Measurements from ENCODE around the gene ADRA1B. TPM values are rescaled to one million over a fixed set of nuclear protein-coding genes. Genes with fewer than 3 reads are reported as not detected.

Gene ADRA1B
- total and polyA plus RNA-seq, 2 of the 8 experiments (the other 6 are each of a cell fraction or from before 2014, with no cell fraction given), result not detected

DNA sequence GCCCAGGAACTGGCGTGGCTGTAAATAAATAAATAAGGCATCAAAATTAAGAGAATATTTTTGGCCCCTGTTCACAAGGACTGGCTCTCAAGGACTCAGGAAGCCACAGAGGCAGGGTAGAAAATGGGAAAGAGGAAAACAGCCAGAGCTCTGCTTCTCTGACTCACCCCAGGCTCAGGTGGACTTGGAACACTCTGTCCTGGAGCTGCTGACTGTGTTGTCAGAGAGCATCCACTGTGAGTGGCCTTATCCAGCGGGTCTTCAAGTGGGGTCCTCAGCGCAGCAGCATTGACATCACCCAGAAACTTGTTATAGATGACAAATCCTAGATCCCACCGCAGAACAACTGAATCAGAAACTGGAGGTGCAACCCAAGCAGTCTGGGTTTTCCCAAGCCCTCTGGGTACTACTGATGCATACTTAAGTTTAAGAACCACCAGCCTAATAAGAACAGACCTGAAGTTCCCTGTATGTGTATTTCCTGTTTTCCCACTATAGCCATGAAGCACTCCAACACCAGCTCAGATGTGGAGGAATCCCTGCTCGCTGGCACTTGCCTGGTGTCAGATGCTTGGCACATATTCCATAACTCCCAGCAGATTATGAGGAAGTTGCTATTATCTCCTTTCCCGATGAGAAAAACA is 20.5 kb downstream of the ADRA1B start:
- H2AFZ ChIP-seq (ENCODE audit: low read length), result no peak overlapping the region
- no peak overlapping the region for H3K18ac ChIP-seq (ENCODE audit: extremely low read depth, low read length)
- H2BK15ac ChIP-seq (ENCODE audit: low read length), result no peak overlapping the region
- no peak overlapping the region for H2BK5ac ChIP-seq (ENCODE audit: low read depth, low read length)
- no peaks in the 10 kb centered on the region for H3K79me1 ChIP-seq (ENCODE audit: low read depth, low read length)
- no peaks in the 10 kb centered on the region for H3K9me3 ChIP-seq (ENCODE audit: insufficient read depth in 2 of 2, low read depth in 1 of 2, low read length in 1 of 2)
- no peak overlapping the region for H3K4me3 ChIP-seq (ENCODE audit: extremely low read depth in 1 of 4, insufficient read depth in 2 of 4, low read depth in 3 of 4, low read length in 4 of 4)
- H3K23me2 ChIP-seq (ENCODE audit: low read depth, low read length), result no peaks in the 10 kb centered on the region
- no peak overlapping the region for H2AK5ac ChIP-seq (ENCODE audit: low read depth, low read length)
- no peaks in the 10 kb centered on the region for H3K4me1 ChIP-seq (replicated peaks in 1 of 4; ENCODE audit: control insufficient read depth in 3 of 4, insufficient read depth in 4 of 4, low read length in 3 of 4)
- TF ChIP-seq CHD2 (IDR thresholded peaks at IDR 0.05; ENCODE audit: low read length) (no peak), POU5F1 (IDR thresholded peaks at IDR 0.05; ENCODE audit: low read depth, low read length) (no peak), TEAD4 (IDR thresholded peaks at IDR 0.05; ENCODE audit: low read depth, low read length) (no peak), SIX5 (IDR thresholded peaks at IDR 0.05; ENCODE audit: low read depth, low read length) (no peak), CTBP2 (IDR thresholded peaks at IDR 0.05; ENCODE audit: borderline replicate concordance, insufficient read depth, insufficient read length, low read length) (no peak), NRF1 (IDR thresholded peaks at IDR 0.05; ENCODE audit: low read depth, low read length) (no peak), BACH1 (IDR thresholded peaks at IDR 0.05; ENCODE audit: low read length) (no peak), RAD21 (IDR thresholded peaks at IDR 0.05 in 1 of 2, conservative IDR thresholded peaks at IDR 0.05 in 1 of 2; ENCODE audit: low read depth in 2 of 2, low read length in 2 of 2) (no peak), EGR1 (IDR thresholded peaks at IDR 0.05; ENCODE audit: borderline replicate concordance, low read depth, low read length) (no peak), TCF12 (IDR thresholded peaks at IDR 0.05; ENCODE audit: low read depth, low read length) (no peak), BCL11A (IDR thresholded peaks at IDR 0.05; ENCODE audit: low read depth in 2 of 2, low read length in 2 of 2) (no peak)
- TF ChIP-seq, protein P1, sequence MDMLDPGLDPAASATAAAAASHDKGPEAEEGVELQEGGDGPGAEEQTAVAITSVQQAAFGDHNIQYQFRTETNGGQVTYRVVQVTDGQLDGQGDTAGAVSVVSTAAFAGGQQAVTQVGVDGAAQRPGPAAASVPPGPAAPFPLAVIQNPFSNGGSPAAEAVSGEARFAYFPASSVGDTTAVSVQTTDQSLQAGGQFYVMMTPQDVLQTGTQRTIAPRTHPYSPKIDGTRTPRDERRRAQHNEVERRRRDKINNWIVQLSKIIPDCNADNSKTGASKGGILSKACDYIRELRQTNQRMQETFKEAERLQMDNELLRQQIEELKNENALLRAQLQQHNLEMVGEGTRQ (IDR thresholded peaks at IDR 0.05; ENCODE audit: low read length), result no peak
- peak in 1 of 2 experiments; percentile 33 for DNase-seq (ENCODE audit: low read depth in 1 of 2, low spot score in 2 of 2)
- H3K4me2 ChIP-seq (ENCODE audit: insufficient read depth in 1 of 2, low read depth in 2 of 2, low read length in 2 of 2), result no peak overlapping the region
- H3K79me2 ChIP-seq (ENCODE audit: control insufficient read depth in 1 of 2, insufficient read depth in 2 of 2, low read length in 2 of 2), result no peaks in the 10 kb centered on the region
- no peak for FAIRE-seq
- H4K8ac ChIP-seq (ENCODE audit: extremely low read depth, insufficient read depth, low read length), result no peak overlapping the region
- no peak overlapping the region for H3K4ac ChIP-seq (replicated peaks; ENCODE audit: insufficient read length, low read depth, low read length)
- CTCF ChIA-PET (ENCODE audit: partially characterized antibody), result interaction anchor here (1.1 to 1.6 kb wide), 3 partner anchors 12 to 51 kb away, joined by 3 to 5 read pairs (median 3); no protein-coding TSS in a partner anchor
- H3K14ac ChIP-seq (ENCODE audit: insufficient read length), result no peak overlapping the region
- no peak overlapping the region for H4K91ac ChIP-seq (replicated peaks; ENCODE audit: insufficient read length, low read length)
- H3K36me3 ChIP-seq (ENCODE audit: control insufficient read depth in 2 of 4, insufficient read depth in 4 of 4, low read length in 3 of 4), result no peaks in the 10 kb centered on the region
- H4K20me1 ChIP-seq (replicated peaks in 1 of 2; ENCODE audit: control insufficient read depth in 1 of 2, insufficient read depth in 2 of 2, low read length in 2 of 2), result no peaks in the 10 kb centered on the region
- no peak overlapping the region for H3K23ac ChIP-seq (ENCODE audit: insufficient read length)
- H3K9ac ChIP-seq (replicated peaks in 1 of 4; ENCODE audit: extremely low read depth in 1 of 4, low read depth in 3 of 4, low read length in 3 of 4), result no peak overlapping the region
- H2BK120ac ChIP-seq (replicated peaks; ENCODE audit: low read depth, low read length), result no peak overlapping the region
- no peak overlapping the region for H4K5ac ChIP-seq (ENCODE audit: insufficient read length, low read depth, low read length)
- H3K27me3 ChIP-seq (replicated peaks in 1 of 4; ENCODE audit: control insufficient read depth in 3 of 4, extremely low read depth in 1 of 4, insufficient read depth in 3 of 4, low read length in 3 of 4), result no peaks in the 10 kb centered on the region
- H3K27ac ChIP-seq (ENCODE audit: low read depth, low read length), result no peak overlapping the region
- WGBS, 2 experiments (ENCODE audit: extremely low coverage in 1 of 2, insufficient coverage in 1 of 2, insufficient read length in 1 of 2, insufficient replicate concordance in 2 of 2, low coverage in 1 of 2, low lambda C conversion rate in 2 of 2, missing lambda C conversion rate in 1 of 2), result 93% methylated on average over 6 of the region's 6 CpGs; no CpG with 5 or more reads in 1 of the 2 experiments
- no peak overlapping the region for H3K56ac ChIP-seq (replicated peaks; ENCODE audit: insufficient read length, low read depth, low read length)
- POLR2A ChIA-PET (ENCODE audit: partially characterized antibody), result no interaction called here
- no peak overlapping the region for H2BK20ac ChIP-seq (ENCODE audit: low read length)
- no peak overlapping the region for H2BK12ac ChIP-seq (ENCODE audit: low read depth, low read length)
